ENCODE results near the gene GUF1. TPM values are rescaled to one million over a fixed set of nuclear protein-coding genes. Genes with fewer than 3 reads are reported as not detected.
A peak's percentile ranks its signal among the peaks of the same experiment; 100 is the strongest.

The GUF1 gene
- 15.7 TPM for polyA plus RNA-seq (2013, experiment 1 of 2; ENCODE audit: insufficient read length)
- 16.2 TPM for polyA plus RNA-seq (2013, experiment 2 of 2; ENCODE audit: insufficient read length)

GRCh38 chr4:44678094-44679041 is at the start of gene GUF1:
TSS of gene GUF1 (plus strand) at chr4:44678420. CDS start at chr4:44678623, 203 bp downstream.
- DNase-seq, result peak; percentile 90

DNA sequence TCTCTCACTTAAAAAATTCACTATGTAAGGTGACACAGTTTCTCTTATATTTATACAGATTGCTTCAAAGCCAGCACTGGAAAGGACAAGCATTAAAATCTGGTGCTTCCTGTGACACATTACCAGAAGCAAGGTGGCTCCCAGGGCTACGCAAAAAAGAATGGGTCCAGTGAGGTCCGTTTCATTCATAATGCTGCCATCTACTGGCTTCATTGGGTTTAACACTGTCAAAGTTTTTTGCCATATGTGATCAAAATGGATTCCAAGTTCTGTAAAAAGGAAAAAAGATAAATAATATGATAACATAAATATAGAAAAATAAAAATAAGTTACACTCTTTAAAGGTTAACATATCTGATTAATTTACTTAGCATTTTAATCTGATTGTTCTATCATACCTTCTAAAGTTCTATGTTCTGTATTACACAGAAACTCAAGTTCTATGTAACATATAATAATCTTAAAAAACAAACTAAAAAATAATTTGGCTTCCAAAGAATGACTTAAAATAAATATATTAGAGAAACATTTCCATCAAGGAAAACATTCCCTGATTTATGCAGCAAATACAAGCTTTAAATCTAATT is 48.8 kb upstream of the GUF1 start:
- peak; percentile 55 for DNase-seq

DNA sequence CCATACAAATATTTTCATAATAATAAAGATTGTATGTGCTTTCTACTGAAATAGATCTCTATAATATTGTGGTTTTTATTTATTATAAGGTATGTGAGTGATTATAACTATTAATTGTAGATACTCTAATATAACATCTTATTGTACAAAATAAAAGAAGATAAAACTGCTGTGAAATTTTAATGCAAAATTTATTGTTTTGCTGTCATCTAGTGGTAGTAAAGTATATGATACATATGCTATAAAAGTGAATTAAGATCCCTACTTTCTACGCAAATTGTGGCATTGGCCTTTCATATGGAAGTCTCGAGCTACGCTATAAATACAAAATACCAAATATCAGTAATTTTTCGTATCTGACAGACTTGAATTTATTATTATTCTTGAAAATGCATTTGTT is 46.1 kb upstream of the GUF1 start:
- DNase-seq, result no peak

DNA sequence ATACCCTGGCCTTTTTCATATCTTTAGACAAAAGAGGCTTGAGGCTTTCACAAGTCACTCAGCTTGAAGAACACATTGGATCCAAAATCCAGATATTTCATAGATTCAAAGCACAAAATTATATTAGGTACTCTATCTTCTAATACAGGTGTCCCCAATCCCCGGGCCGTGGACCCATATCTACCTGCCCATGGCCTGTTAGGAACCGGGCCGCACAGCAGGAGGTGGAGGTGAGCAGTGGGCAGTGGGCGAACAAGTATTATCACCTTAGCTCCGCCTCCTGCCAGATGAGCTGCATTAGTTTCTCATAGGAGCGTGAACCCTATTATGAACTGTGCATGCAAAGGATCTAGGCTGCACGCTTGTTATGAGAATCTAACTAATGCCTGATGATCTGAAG is 45.5 kb upstream of the GUF1 start:
- no peak for DNase-seq

- DNase-seq, result no peak
These were observed 40.1 kb upstream of the GUF1 start for GRCh38 chr4:44638091-44638490.

GRCh38 chr4:44646151-44646550 is 32.1 kb upstream of the GUF1 start:
- DNase-seq, result no peak

DNA sequence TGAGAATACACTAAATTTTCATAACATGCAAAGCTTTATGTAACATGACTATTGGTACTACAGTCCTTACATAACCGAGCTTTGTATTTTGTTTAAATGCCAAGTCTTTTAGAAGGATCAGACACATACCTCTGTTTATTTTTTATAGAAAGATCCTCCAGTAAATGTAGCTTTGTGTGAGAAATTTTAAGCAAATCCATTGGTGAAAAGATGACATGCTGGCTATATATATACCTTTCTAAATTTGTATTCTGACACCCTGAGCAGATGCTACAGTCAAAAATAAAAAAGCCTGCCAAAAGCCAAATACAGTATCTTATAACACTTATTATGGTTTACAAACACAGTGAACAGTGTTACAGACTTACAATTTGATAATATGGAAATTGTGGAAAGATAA is 26.8 kb upstream of the GUF1 start, which contains the start of gene YIPF7:
YIPF7 (minus strand) TSS at position 201 of the 400 bp plus-strand sequence. CDS start 1,525 bp downstream, outside the sequence.
- DNase-seq, result no peak

- no peak for DNase-seq
These were observed 26.2 kb upstream of the GUF1 start for GRCh38 chr4:44652002-44652401.

DNA sequence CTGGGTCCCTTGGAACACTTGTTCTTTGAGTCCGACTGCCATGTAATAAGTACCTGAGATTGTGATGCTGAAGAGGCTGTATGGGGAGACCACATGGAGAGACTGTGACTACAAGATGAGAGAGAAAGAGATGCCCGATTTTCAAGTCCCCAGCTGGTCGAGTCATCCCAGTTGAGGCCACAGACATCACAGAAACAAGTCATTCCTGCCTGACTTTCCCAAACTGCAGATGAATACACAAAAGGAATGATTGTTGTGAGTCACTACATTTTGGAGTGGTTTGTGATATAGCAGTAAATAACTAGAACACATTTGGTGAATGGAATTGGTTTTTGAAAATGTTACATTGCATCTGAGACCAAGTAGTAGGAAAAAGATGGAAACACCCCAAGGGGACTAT is 17.8 kb upstream of the GUF1 start:
- no peak for DNase-seq

- no peak for DNase-seq
These were observed 16.1 kb upstream of the GUF1 start for GRCh38 chr4:44661940-44662622.

GRCh38 chr4:44662623-44663005 is 15.6 kb upstream of the GUF1 start:
- no peak for DNase-seq

GRCh38 chr4:44663539-44664263 is 14.5 kb upstream of the GUF1 start:
- no peak for DNase-seq

- no peak for DNase-seq
These were observed 9.7 kb upstream of the GUF1 start for GRCh38 chr4:44668526-44668925.

DNA sequence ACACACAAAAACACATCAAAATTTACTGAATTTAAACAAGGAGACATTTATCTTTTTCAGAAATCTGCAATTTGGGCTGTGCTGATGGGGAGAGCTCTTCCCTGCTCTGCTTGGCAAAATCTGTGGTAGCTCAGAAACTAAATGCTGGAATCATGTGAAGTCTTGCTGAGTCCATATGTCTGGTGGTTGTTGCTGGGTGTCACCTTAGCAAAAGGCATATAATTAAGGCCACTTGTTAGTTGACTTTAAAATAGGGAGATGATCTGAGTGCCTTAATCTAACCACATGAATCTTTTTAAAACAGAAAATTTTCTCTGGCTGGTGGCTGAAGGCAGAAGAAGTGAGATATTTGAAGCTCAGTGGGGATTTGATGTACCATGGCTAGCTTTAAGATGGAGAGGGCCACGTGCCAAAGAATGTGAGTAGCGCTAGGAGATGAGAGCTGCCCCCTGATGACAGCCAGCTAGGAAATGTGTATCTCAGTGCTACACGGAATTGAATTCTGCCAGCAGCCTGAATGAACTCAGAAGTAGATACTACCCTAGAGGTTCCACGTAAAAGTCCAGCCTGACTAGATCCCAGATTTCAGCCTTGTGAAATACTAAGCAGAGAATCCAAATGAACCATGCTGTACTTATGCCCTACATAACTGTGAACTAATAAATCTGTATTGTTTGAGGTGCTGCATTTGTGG is 7.6 kb upstream of the GUF1 start:
- DNase-seq, result peak; percentile 10

DNA sequence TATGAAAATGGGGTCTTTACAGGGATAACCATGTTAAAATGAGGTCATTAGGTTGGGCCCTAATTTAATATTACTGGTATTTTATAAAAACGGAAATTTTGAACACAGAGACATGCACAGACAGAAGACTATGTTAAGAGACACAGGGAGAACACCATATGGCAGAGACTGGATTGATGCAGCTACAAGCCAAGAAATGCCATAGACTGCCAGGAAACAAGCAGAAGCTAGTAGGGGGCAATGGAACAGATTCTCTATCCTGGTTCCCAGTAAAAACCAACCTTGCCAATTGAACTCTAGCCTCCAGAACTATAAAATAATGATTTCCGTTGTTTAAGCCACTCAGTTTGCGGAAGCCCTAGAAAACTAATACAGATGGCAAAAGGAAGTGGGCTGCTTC is 6.6 kb upstream of the GUF1 start:
- DNase-seq, result no peak

- no peak for DNase-seq
These were observed 3.7 kb upstream of the GUF1 start for GRCh38 chr4:44674471-44674870.

DNA sequence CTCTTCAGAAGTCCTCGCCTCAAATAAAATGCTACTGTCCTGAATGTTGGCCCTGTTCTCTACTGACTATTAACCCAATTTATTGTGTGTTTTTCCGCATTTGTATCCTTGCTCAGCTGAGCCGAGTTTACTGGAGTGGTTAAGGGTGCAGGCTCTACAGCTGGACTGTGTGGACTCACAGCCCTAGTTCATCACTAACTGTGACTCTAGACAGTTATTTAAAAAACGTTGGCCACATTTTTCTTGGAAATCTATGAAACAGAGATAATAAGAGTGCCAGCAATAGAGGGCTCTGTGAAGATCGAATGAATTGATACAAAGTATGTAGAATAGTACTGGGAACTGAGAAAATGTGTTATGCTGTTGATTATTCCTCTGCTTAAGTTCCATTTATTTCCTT is 2.9 kb upstream of the GUF1 start:
- DNase-seq, result no peak

GRCh38 chr4:44679060-44679459 is 840 bp downstream of the GUF1 start:
- no peak for DNase-seq

DNA sequence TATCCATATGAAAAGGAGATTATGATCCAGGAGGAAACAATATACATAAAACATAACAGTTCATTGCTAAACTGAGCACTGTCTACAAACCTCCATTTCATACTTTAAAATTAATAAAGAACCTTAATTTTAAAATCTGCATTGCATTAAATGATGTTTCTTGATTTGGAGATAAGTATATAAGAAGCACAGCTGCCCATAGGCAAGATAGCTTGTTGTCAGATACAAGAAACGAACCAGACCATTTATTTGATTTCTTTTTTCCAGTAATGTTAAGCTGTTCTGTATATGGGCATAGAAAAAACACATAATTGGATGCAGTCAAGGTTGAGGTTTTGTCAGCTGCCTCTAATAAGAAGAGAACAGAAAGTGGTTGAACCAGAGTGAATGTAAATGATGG is 6.4 kb downstream of the GUF1 start:
- DNase-seq, result no peak

GRCh38 chr4:44700427-44700826 is 22.2 kb downstream of the GUF1 start:
- no peak for DNase-seq

- DNase-seq, result no peak
These were observed 22.8 kb downstream of the GUF1 start for GRCh38 chr4:44701037-44701436.

DNA sequence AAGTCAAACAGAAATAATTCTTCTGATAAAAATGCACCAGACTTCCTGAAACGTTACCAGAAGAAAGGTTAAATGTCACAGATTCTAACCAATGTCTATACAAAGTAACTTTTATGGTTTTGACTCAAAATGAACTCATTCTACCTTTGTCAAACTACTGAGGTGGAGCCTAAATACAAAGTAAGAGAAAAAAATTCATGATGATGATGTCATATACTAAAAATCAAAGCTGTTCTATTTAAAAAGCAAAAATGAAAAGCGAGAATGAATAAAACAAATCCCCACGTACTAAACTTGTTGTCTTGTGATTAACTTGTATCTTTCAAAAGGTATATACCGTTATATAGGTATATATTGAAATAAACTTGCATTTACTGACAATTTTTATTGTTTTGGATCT is 26.5 kb downstream of the GUF1 start:
- no peak for DNase-seq
